Measurements from ENCODE around the gene KRT84.
"Not testable (repeated sequence)": the region's sequence is repeated elsewhere in the genome, so short reads cannot be mapped to it uniquely, and the experiment has no call there.

Gene KRT84

GRCh38 chr12:52346593-52346992 is 38.9 kb downstream of the KRT84 start:
- H3K4me3 ChIP-seq (ENCODE audit: low read depth, low read length): no peak overlapping the region

- not testable (repeated sequence) for H3K4me3 ChIP-seq (ENCODE audit: low read depth, low read length)
These were observed 40.4 kb downstream of the KRT84 start for GRCh38 chr12:52345041-52345440.

DNA sequence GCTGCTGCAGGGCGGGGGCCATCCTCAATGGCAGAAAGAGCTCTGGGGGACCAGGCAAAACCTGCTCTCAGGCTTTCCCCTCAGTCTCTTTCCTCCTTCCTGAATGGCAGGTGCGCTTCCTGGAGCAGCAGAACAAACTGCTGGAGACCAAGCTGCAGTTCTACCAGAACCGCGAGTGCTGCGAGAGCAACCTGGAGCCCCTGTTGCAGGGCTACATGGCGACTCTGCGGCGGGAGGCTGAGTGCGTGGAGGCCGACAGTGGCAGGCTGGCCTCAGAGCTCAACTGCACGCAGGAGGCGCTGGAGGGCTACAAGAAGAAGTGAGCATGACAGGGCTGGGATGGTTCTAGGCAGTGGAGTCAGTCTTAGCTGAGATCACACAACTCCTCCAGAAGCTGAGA is 41.3 kb downstream of the KRT84 start:
- H3K4me3 ChIP-seq (ENCODE audit: low read depth, low read length): no peak overlapping the region

GRCh38 chr12:52343550-52343949 is 41.9 kb downstream of the KRT84 start:
- no peak overlapping the region for H3K4me3 ChIP-seq (ENCODE audit: low read depth, low read length)

GRCh38 chr12:52342781-52343490 is 42.5 kb downstream of the KRT84 start:
- H3K4me3 ChIP-seq (ENCODE audit: low read depth, low read length): no peak overlapping the region

GRCh38 chr12:52341066-52341580 is 44.3 kb downstream of the KRT84 start:
- H3K4me3 ChIP-seq (ENCODE audit: low read depth, low read length): no peak overlapping the region

DNA sequence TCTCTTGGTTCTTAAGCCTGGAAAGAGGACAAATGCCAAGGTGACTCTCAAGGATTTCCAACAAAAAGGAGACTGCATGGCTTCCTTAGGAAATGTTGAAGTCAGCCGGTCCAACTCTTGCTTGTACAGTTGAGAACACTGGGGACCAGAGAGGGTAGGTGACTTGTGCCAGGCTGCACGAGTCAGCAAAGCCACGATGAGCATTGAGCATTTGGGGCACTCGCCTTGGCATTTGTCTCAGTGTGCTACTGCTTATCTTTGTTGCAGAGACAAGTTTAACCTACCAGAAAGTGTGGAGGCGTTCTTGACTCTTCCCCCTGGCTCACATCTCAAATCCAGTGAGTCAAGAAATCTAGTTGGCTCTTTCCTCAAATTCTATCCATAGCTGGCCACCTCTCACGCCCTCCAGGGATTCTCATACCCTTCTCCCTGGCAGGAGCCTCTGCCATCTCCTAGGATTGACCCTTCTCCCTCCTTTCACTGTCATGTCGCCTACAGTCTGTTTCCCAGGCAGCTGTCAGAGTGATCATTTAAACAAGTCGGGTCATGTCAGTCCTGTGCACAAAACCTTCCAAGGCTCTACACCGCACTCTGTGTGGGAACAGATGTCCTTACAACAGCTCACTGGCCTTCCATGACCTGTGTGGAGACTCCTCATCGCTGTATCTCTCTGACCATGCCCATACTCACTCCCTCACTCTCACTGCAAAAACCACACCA is 47.1 kb downstream of the KRT84 start:
- no peak overlapping the region for H3K4me3 ChIP-seq (ENCODE audit: low read depth, low read length)

DNA sequence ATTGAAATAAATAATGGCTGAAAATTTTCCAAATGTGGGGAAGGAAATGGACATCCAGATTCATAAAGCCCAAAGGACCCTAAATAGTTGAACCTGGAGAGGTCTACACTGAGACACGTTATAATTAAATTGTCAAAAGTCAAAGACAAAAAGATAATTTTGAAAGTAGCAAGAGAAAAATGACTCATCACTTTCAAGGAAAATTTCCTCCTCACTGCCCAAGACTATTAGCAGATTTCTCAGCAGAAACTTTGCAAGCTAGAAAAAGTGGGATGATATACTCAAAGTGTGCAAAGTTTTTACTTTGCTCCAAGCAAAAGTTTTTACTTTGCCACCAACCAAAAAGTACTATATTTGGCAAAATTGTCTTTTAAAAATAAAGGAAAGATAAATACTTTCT is 48.4 kb downstream of the KRT84 start:
- H3K4me3 ChIP-seq (ENCODE audit: low read depth, low read length): no peak overlapping the region

GRCh38 chr12:52336641-52337040 is 48.8 kb downstream of the KRT84 start:
- no peak overlapping the region for H3K4me3 ChIP-seq (ENCODE audit: low read depth, low read length)

DNA sequence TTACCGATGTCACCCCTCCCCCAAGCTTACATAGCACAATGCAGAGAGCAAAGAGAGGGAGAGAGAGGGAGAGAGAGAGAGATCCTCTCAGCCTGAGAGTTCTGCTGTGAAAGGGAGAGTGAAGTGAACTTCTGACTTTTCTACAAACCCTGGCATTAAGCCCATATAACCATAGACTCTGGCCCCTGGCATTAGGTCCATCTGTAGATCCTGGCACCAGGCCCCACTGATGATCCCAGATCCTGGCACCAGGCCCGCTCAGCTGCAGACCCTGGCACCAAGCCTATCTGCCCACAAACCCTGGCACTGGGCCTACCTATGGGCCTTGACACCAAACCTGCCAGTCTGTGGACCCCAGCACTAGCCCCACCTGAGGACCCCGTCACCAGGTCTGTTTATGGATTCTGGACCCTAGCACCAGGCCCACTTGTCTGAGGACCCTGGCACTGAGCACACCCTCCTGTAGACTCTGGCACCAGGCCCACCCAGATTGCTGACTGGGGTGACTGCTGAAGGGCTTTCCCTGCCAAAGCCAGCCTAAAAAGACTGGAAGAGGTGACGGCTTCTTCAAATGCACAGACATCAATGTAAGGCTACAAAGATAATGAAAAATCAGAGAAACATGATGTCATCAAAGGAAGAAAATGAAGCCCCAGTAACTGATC is 49.7 kb downstream of the KRT84 start:
- no peak overlapping the region for H3K4me3 ChIP-seq (ENCODE audit: low read depth, low read length)

- H3K4me3 ChIP-seq (ENCODE audit: low read depth, low read length): no peak overlapping the region
These were observed 51.3 kb downstream of the KRT84 start for GRCh38 chr12:52334185-52334584.

DNA sequence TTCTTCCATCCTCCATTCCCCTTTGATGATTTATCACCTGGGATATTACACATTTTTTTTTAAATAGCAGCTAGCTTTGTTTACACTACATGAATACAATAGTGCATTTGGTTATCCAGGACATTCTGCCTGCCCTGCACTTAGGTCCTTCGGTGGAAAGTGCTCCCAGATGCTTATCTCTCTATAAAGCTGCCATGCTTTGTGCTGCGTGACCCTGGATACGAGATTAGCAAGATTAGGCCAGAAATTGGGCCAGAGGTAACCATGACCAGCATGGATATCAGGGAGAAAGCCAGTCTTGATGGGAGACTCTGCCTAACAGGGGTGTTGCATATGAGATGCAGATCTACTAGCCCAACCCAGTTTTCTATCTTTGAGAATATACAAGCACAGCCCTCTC is 52.1 kb downstream of the KRT84 start:
- no peak overlapping the region for H3K4me3 ChIP-seq (ENCODE audit: low read depth, low read length)

GRCh38 chr12:52332381-52332780 is 53.1 kb downstream of the KRT84 start:
- H3K4me3 ChIP-seq (ENCODE audit: low read depth, low read length): no peak overlapping the region

GRCh38 chr12:52331833-52332232 is 53.6 kb downstream of the KRT84 start:
- no peak overlapping the region for H3K4me3 ChIP-seq (ENCODE audit: low read depth, low read length)

DNA sequence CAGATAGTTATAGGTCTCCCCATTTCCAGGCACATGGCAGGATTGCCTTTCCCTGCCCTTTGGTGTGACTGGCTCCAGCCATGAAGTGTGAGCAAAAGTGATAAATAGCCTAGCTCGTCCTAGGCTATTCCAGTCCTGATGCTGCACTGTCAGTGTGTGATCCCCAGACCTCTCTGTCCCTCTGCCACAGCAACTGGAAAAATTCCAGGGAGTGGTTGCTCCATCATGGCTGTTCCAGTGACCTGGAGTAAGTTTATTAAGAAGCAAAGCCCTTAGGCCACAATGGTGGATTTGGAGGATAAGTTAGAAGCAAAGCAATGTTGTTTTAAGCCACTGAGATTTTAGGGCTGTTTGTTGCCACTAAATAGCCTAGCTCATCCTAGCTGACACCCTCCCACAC is 54.4 kb downstream of the KRT84 start:
- no peak overlapping the region for H3K4me3 ChIP-seq (ENCODE audit: low read depth, low read length)

- no peak overlapping the region for H3K4me3 ChIP-seq (ENCODE audit: low read depth, low read length)
These were observed 57.5 kb downstream of the KRT84 start for GRCh38 chr12:52327830-52328500.
